SK-N-SH (cell line): ENCODE results near the gene NCOA5. TPM values are rescaled to one million over a fixed set of nuclear protein-coding genes. Genes with fewer than 3 reads are reported as not detected.

Experiments used
- CTCF ChIA-PET: fragments of 300-600, 350-600 bp; formaldehyde crosslinking; extraction: SDS; loops from one replicate; lab custom pipeline; 2021; lab: Yijun Ruan, JAX
- POLR2A ChIA-PET: fragments of 350-600 bp; sonication (Branson Sonifier 250); formaldehyde crosslinking; extraction: SDS; loops from one replicate; lab custom pipeline; 2020; ENCODE audit warnings: antibody characterized with exemption, inconsistent platforms; lab: Yijun Ruan, JAX
- DNase-seq: peaks from one replicate; pipeline ENCODE4 v3.0.0; 2012
- H2AFZ ChIP-seq: fragments of 200-600 bp; sonication (generic); 2 replicates; pipeline ENCODE4 v1.8.1; 2016; ENCODE audit warnings: antibody characterized with exemption, mild to moderate bottlenecking, low read depth
- H3F3A ChIP-seq: fragments of 200-600 bp; sonication (generic); replicated peaks from 2 replicates; pipeline ENCODE3; 2016; ENCODE audit warnings: antibody characterized with exemption, mild to moderate bottlenecking; ENCODE audit not compliant: insufficient read depth
- H3K27ac ChIP-seq, 2 experiments: fragments of 200-500 bp in 1 of 2; fragments of 200-600 bp in 1 of 2; sonication (Bioruptor generic) in 1 of 2; sonication (generic), shearing (Covaris generic) in 1 of 2; 2 replicates each; pipeline versions ENCODE4 v1.5.1 to v1.6.1; 2014 to 2016; ENCODE audit warnings: low read depth in 2 of 2, inconsistent platforms in 1 of 2, low read length in 1 of 2, mild to moderate bottlenecking in 1 of 2, mixed read lengths in 1 of 2
- H3K27me3 ChIP-seq: fragments of 200-600 bp; sonication (generic), shearing (Covaris generic); 2 replicates; pipeline ENCODE4 v1.6.1; 2016; ENCODE audit warnings: mixed run types; ENCODE audit not compliant: insufficient read depth
- H3K36me3 ChIP-seq, 2 experiments: fragments of 200-500 bp in 1 of 2; fragments of 200-600 bp in 1 of 2; sonication (Bioruptor generic) in 1 of 2; sonication (generic) in 1 of 2; replicated peaks in 1 of 2; 2 replicates each; pipeline versions ENCODE3 to v1.5.1; 2014 to 2016; ENCODE audit warnings: low read length in 1 of 2, mild to moderate bottlenecking in 1 of 2; ENCODE audit not compliant: insufficient read depth in 2 of 2, control insufficient read depth in 1 of 2
- H3K4me1 ChIP-seq, 2 experiments: fragments of 200-500 bp in 1 of 2; fragments of 200-600 bp in 1 of 2; sonication (Bioruptor generic) in 1 of 2; sonication (generic), shearing (Covaris generic) in 1 of 2; 2 replicates each; pipeline versions ENCODE4 v1.5.1 to v1.6.1; 2014 to 2016; ENCODE audit warnings: low read depth in 1 of 2, low read length in 1 of 2, mixed run types in 1 of 2; ENCODE audit not compliant: insufficient read depth in 2 of 2, control insufficient read depth in 1 of 2
- H3K4me2 ChIP-seq: fragments of 200-600 bp; sonication (generic), shearing (Covaris generic); 2 replicates; pipeline ENCODE4 v1.6.1; 2017; ENCODE audit warnings: mixed run types
- H3K4me3 ChIP-seq, 2 experiments: fragments of 200-500 bp in 1 of 2; fragments of 200-600 bp in 1 of 2; sonication (Bioruptor generic) in 1 of 2; sonication (generic), shearing (Covaris generic) in 1 of 2; 2 replicates each; pipeline versions ENCODE4 v1.5.1 to v1.8.1; 2014 to 2016; ENCODE audit warnings: low read depth in 2 of 2, inconsistent platforms in 1 of 2, low read length in 1 of 2, mild to moderate bottlenecking in 1 of 2, mixed read lengths in 1 of 2, moderate library complexity in 1 of 2
- H3K79me2 ChIP-seq: fragments of 200-600 bp; sonication (generic); 2 replicates; pipeline ENCODE4 v1.8.1; 2017; ENCODE audit warnings: mild to moderate bottlenecking; ENCODE audit not compliant: insufficient read depth
- H3K9ac ChIP-seq: fragments of 200-600 bp; sonication (generic); 2 replicates; pipeline ENCODE4 v1.6.1; 2017; ENCODE audit warnings: mixed run types
- H3K9me2 ChIP-seq: fragments of 200-600 bp; sonication (generic); 2 replicates; pipeline ENCODE4 v1.6.1; 2017; ENCODE audit warnings: mixed run types
- H3K9me3 ChIP-seq: fragments of 200-600 bp; sonication (generic); 2 replicates; pipeline ENCODE4 v1.6.1; 2017; ENCODE audit warnings: mixed run types, mild to moderate bottlenecking, moderate library complexity
- H4K20me1 ChIP-seq: fragments of 200-600 bp; sonication (generic); 2 replicates; pipeline ENCODE4 v1.6.1; 2017; ENCODE audit warnings: mild to moderate bottlenecking, mixed run types; ENCODE audit not compliant: insufficient read depth
- ELF1 ChIP-seq: IDR thresholded peaks from 2 replicates; pipeline ENCODE4 v1.4.0; 2012
- EP300 ChIP-seq, 2 experiments: IDR thresholded peaks; 2 replicates each; pipeline versions ENCODE4 v1.4.0 to v1.6.1; 2012; ENCODE audit warnings: borderline replicate concordance in 1 of 2, low read depth in 1 of 2, low read length in 1 of 2
- EZH2phosphoT487 ChIP-seq: fragments of 200-600 bp; sonication (generic); IDR thresholded peaks from 2 replicates; pipeline ENCODE4 v1.6.1; 2017; ENCODE audit warnings: low read depth, mixed run types, mild to moderate bottlenecking, antibody characterized with exemption, moderate library complexity, borderline replicate concordance
- FOSL2 ChIP-seq: IDR thresholded peaks from 2 replicates; pipeline ENCODE4 v1.4.0; 2012; ENCODE audit warnings: low read depth, mild to moderate bottlenecking, moderate library complexity, borderline replicate concordance
- IRF3 ChIP-seq: fragments of 150-350 bp; IDR thresholded peaks from 2 replicates; pipeline ENCODE4 v1.6.1; 2016; ENCODE audit warnings: mild to moderate bottlenecking, low read depth, low read length
- JUND ChIP-seq: IDR thresholded peaks from 2 replicates; pipeline ENCODE4 v1.4.0; 2012
- MAX ChIP-seq: IDR thresholded peaks from 2 replicates; pipeline ENCODE4 v1.4.0; 2012; ENCODE audit warnings: low read depth
- MEF2A ChIP-seq: IDR thresholded peaks from 2 replicates; pipeline ENCODE4 v1.4.0; 2012; ENCODE audit warnings: low read depth, borderline replicate concordance
- NFIC ChIP-seq: IDR thresholded peaks from 2 replicates; pipeline ENCODE4 v1.4.0; 2012; ENCODE audit warnings: borderline replicate concordance
- NRF1 ChIP-seq: IDR thresholded peaks from 2 replicates; pipeline ENCODE4 v1.6.1; 2012; ENCODE audit warnings: low read depth, mild to moderate bottlenecking, low read length
- RCOR1 ChIP-seq: fragments of 150-350 bp; IDR thresholded peaks from 2 replicates; pipeline ENCODE4 v1.6.1; 2017; ENCODE audit warnings: antibody characterized with exemption, low read length
- RFX5 ChIP-seq: IDR thresholded peaks from 2 replicates; pipeline ENCODE4 v1.6.1; 2012; ENCODE audit warnings: mild to moderate bottlenecking, improper control_type of control experiment, low read length
- SIN3A ChIP-seq: IDR thresholded peaks from 2 replicates; pipeline ENCODE4 v1.6.1; 2012; ENCODE audit warnings: low read depth, mild to moderate bottlenecking, low read length, moderate library complexity, borderline replicate concordance
- SMC3 ChIP-seq: IDR thresholded peaks from 2 replicates; pipeline ENCODE4 v1.6.1; 2012; ENCODE audit warnings: low read depth, low read length, improper control_type of control experiment
- TCF12 ChIP-seq: IDR thresholded peaks from 2 replicates; pipeline ENCODE4 v1.4.0; 2012
- TEAD4 ChIP-seq: IDR thresholded peaks from 2 replicates; pipeline ENCODE4 v1.4.0; 2012; ENCODE audit warnings: mild to moderate bottlenecking, borderline replicate concordance; ENCODE audit not compliant: insufficient read depth
- YY1 ChIP-seq: IDR thresholded peaks from 2 replicates; pipeline ENCODE4 v1.4.0; 2012; ENCODE audit warnings: low read depth, mild to moderate bottlenecking
- ZBTB33 ChIP-seq: IDR thresholded peaks from 2 replicates; pipeline ENCODE4 v1.4.0; 2012; ENCODE audit warnings: low read depth, borderline replicate concordance
- WGBS: methylation state at CpG from one replicate; pipeline ENCODE4 v1.1.6; 2017; ENCODE audit warnings: low lambda C conversion rate; 5-methylcytosine and 5-hydroxymethylcytosine counted together
- polyA plus RNA-seq, 3 experiments: library from polyadenylated mRNA; depleted of rRNA; stranded (reverse); fragments of >200 nt; gene quantifications; 2 replicates each; pipeline ENCODE4 v1.2.3, GENCODE V29; 2012

Gene NCOA5
- polyA plus RNA-seq, 1 of the 3 experiments (the other 2 are of a cell fraction), result 20.4 TPM

- Histone ChIP-seq H3F3A (peaks cover 5% of the 10 kb centered on the region), H3K9me2 (no peaks in the 10 kb centered on the region), H3K4me1 (peaks cover 5 to 10% of the 10 kb centered on the region in 2 experiments; a peak in 2 of 4 replicates), H3K36me3 (peaks cover 44 to 79% of the 10 kb centered on the region in 2 experiments), H3K27ac (no peak overlapping the region; a peak in 1 of 4 replicates), H3K4me2 (no peak overlapping the region), H2AFZ (no peak overlapping the region), H3K9me3 (no peaks in the 10 kb centered on the region), H3K79me2 (no peaks in the 10 kb centered on the region), H3K9ac (no peak overlapping the region), H3K4me3 (no peak overlapping the region), H3K27me3 (no peaks in the 10 kb centered on the region), H4K20me1 (peaks cover 18% of the 10 kb centered on the region; the same call in 1 of the 2 replicates)
- TF ChIP-seq EZH2phosphoT487 (no peak), JUND (no peak), SIN3A (no peak)
- 98% methylated on average over 12 of the region's 12 CpGs for WGBS
- ChIA-PET CTCF (interaction anchor here (2.1 kb wide), 1 partner anchor 48 kb away, joined by 5 read pairs; no protein-coding TSS in a partner anchor), POLR2A (no interaction called here)
- no peak for DNase-seq
Measured at GRCh38 chr20:46062621-46063020, 27.1 kb downstream of the NCOA5 start.

GRCh38 chr20:46062151-46062550 lies 27.6 kb downstream of the NCOA5 start:
- no peak overlapping the region for H2AFZ ChIP-seq
- H3K27ac ChIP-seq, result no peak overlapping the region
- ChIA-PET POLR2A (no interaction called here), CTCF (interaction anchor here (2.1 kb wide), 1 partner anchor 47 kb away, joined by 5 read pairs; no protein-coding TSS in a partner anchor)
- peaks cover 18% of the 10 kb centered on the region; the same call in 1 of the 2 replicates for H4K20me1 ChIP-seq
- no peaks in the 10 kb centered on the region for H3K9me2 ChIP-seq
- H3K9me3 ChIP-seq, result no peaks in the 10 kb centered on the region
- no peak for TF ChIP-seq TCF12
- no peak for TF ChIP-seq EZH2phosphoT487
- no peak for TF ChIP-seq YY1
- TF ChIP-seq MEF2A, result no peak
- TF ChIP-seq RCOR1, result no peak
- no peak for TF ChIP-seq FOSL2
- TF ChIP-seq EP300 (IDR thresholded peaks at IDR 0.05; ENCODE audit: borderline replicate concordance in 1 of 2, low read depth in 1 of 2, low read length in 1 of 2), result no peak
- no peak for TF ChIP-seq SMC3
- no peak for TF ChIP-seq ZBTB33
- no peak for TF ChIP-seq TEAD4
- TF ChIP-seq ELF1, result no peak
- no peak for TF ChIP-seq NFIC
- no peak for TF ChIP-seq NRF1
- no peak for TF ChIP-seq MAX
- TF ChIP-seq JUND, result no peak
- TF ChIP-seq RFX5, result no peak
- no peak for TF ChIP-seq IRF3
- peaks cover 5 to 10% of the 10 kb centered on the region in 2 experiments; a peak in 2 of 4 replicates for H3K4me1 ChIP-seq
- no peak overlapping the region for H3K4me3 ChIP-seq
- H3K4me2 ChIP-seq, result no peak overlapping the region
- H3F3A ChIP-seq, result peaks cover 5% of the 10 kb centered on the region
- whole genome bisulfite sequencing, result 95% methylated on average over 3 of the region's 4 CpGs
- H3K27me3 ChIP-seq, result no peaks in the 10 kb centered on the region
- peaks cover 42 to 74% of the 10 kb centered on the region in 2 experiments for H3K36me3 ChIP-seq
- no peak for DNase-seq
- H3K79me2 ChIP-seq, result no peaks in the 10 kb centered on the region
- no peak overlapping the region for H3K9ac ChIP-seq
